ENCODE measurements around the gene SV2A.
"Not testable (repeated sequence)": the region's sequence is repeated elsewhere in the genome, so short reads cannot be mapped to it uniquely, and the experiment has no call there.

DNA sequence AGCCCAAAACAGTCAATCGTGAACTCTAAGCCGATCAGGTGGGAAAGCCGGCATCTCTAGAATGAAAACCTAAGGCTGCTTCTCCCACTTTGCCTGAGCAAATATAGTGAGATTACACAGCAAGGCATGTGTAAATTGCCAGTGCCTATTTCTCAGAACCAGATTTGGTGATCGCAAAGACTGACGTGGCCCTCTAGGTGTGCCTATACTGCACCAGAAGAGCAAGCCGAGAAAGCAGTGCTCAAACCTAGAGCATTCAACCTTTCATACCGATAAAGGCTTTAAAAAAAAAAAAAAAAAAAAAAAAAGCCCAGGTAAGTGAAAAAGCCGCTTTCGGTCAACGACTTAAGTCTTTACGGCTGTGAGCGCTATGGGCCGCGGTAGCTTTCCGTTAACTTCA, 57.4 kb downstream of the SV2A start:
- TF ChIP-seq CTCF (conservative IDR thresholded peaks at IDR 0.05; ENCODE audit: low read length); EZH2phosphoT487 (IDR thresholded peaks at IDR 0.05; ENCODE audit: borderline replicate concordance, low read depth, low read length): not testable (repeated sequence)

All from OCI-LY7 (cell line).